Measurements from ENCODE around the gene TLR8.

Gene TLR8

GRCh38 chrX:12906046-12906761 is at the start of gene TLR8:
Gene TLR8 (plus strand): TSS chrX:12906620. CDS start chrX:12906707, 87 bp downstream.
- Histone ChIP-seq H3K4me1 (ENCODE audit: control insufficient read depth, insufficient read depth, low read length) (no peaks in the 10 kb centered on the region), H3K4me3 (ENCODE audit: low read length in 2 of 2) (no peak within 1 kb of the TSS), H3K27me3 (ENCODE audit: control insufficient read depth in 1 of 2, insufficient read depth in 2 of 2, low read length in 2 of 2) (peaks cover 0 to 2% of the 10 kb centered on the region in 2 donors)

GRCh38 chrX:12865359-12865758 is 41.1 kb upstream of the TLR8 start:
- Histone ChIP-seq H3K9ac (ENCODE audit: low read length in 2 of 2) (no peak overlapping the region), H3K36me3 (ENCODE audit: control insufficient read depth in 2 of 2, insufficient read depth in 2 of 2, low read length in 2 of 2) (no peaks in the 10 kb centered on the region), H3K27me3 (ENCODE audit: control insufficient read depth in 1 of 2, insufficient read depth in 2 of 2, low read length in 2 of 2) (no peaks in the 10 kb centered on the region), H3K27ac (ENCODE audit: low read length) (no peak overlapping the region), H3K4me1 (ENCODE audit: control insufficient read depth, insufficient read depth, low read length) (no peaks in the 10 kb centered on the region), H3K4me3 (ENCODE audit: low read length in 2 of 2) (no peak overlapping the region), H3K9me3 (ENCODE audit: control insufficient read depth in 2 of 2, low read length in 2 of 2) (no peaks in the 10 kb centered on the region)

More at GRCh38 chrX:12906046-12906761, at the start of gene TLR8:
- no peaks in the 10 kb centered on the region for H3K9me3 ChIP-seq (ENCODE audit: control insufficient read depth in 2 of 2, low read length in 2 of 2)
- no peaks in the 10 kb centered on the region for H3K36me3 ChIP-seq (ENCODE audit: control insufficient read depth in 2 of 2, insufficient read depth in 2 of 2, low read length in 2 of 2)
- H3K27ac ChIP-seq (ENCODE audit: low read length): no peak within 1 kb of the TSS
- no peak within 1 kb of the TSS for H3K9ac ChIP-seq (ENCODE audit: low read length in 2 of 2)

- Histone ChIP-seq H3K9me3 (ENCODE audit: control insufficient read depth in 2 of 2, low read length in 2 of 2) (no peaks in the 10 kb centered on the region), H3K27me3 (ENCODE audit: control insufficient read depth in 1 of 2, insufficient read depth in 2 of 2, low read length in 2 of 2) (no peaks in the 10 kb centered on the region), H3K4me1 (ENCODE audit: control insufficient read depth, insufficient read depth, low read length) (peaks cover 5% of the 10 kb centered on the region), H3K36me3 (ENCODE audit: control insufficient read depth in 2 of 2, insufficient read depth in 2 of 2, low read length in 2 of 2) (no peaks in the 10 kb centered on the region), H3K4me3 (ENCODE audit: low read length in 2 of 2) (no peak within 1 kb of the TSS), H3K9ac (ENCODE audit: low read length in 2 of 2) (no peak within 1 kb of the TSS), H3K27ac (ENCODE audit: low read length) (no peak within 1 kb of the TSS)
These were observed 39.7 kb upstream of the TLR8 start, which contains the start of gene TLR7 for GRCh38 chrX:12866451-12867377. Gene TLR7 (plus strand): TSS chrX:12867072. CDS start chrX:12867579, 507 bp downstream.

GRCh38 chrX:12867685-12868084 is 38.7 kb upstream of the TLR8 start:
- H3K4me1 ChIP-seq (ENCODE audit: control insufficient read depth, insufficient read depth, low read length): peaks cover 8% of the 10 kb centered on the region
- no peak overlapping the region for H3K4me3 ChIP-seq (ENCODE audit: low read length in 2 of 2)
- H3K9ac ChIP-seq (ENCODE audit: low read length in 2 of 2): no peak overlapping the region
- no peaks in the 10 kb centered on the region for H3K9me3 ChIP-seq (ENCODE audit: control insufficient read depth in 2 of 2, low read length in 2 of 2)
- no peaks in the 10 kb centered on the region for H3K36me3 ChIP-seq (ENCODE audit: control insufficient read depth in 2 of 2, insufficient read depth in 2 of 2, low read length in 2 of 2)
- no peak overlapping the region for H3K27ac ChIP-seq (ENCODE audit: low read length)
- peaks cover 0 to under 1% of the 10 kb centered on the region in 2 donors for H3K27me3 ChIP-seq (ENCODE audit: control insufficient read depth in 1 of 2, insufficient read depth in 2 of 2, low read length in 2 of 2)

GRCh38 chrX:12868747-12869146 is 37.7 kb upstream of the TLR8 start:
- H3K4me1 ChIP-seq (ENCODE audit: control insufficient read depth, insufficient read depth, low read length): peaks cover 8% of the 10 kb centered on the region
- no peaks in the 10 kb centered on the region for H3K36me3 ChIP-seq (ENCODE audit: control insufficient read depth in 2 of 2, insufficient read depth in 2 of 2, low read length in 2 of 2)
- H3K27ac ChIP-seq (ENCODE audit: low read length): no peak overlapping the region
- no peaks in the 10 kb centered on the region for H3K9me3 ChIP-seq (ENCODE audit: control insufficient read depth in 2 of 2, low read length in 2 of 2)
- H3K27me3 ChIP-seq (ENCODE audit: control insufficient read depth in 1 of 2, insufficient read depth in 2 of 2, low read length in 2 of 2): peaks cover 0 to 2% of the 10 kb centered on the region in 2 donors
- no peak overlapping the region for H3K4me3 ChIP-seq (ENCODE audit: low read length in 2 of 2)
- no peak overlapping the region for H3K9ac ChIP-seq (ENCODE audit: low read length in 2 of 2)

- Histone ChIP-seq H3K9ac (ENCODE audit: low read length in 2 of 2) (no peak overlapping the region), H3K4me3 (ENCODE audit: low read length in 2 of 2) (no peak overlapping the region), H3K27me3 (ENCODE audit: control insufficient read depth in 1 of 2, insufficient read depth in 2 of 2, low read length in 2 of 2) (peaks cover 0 to 2% of the 10 kb centered on the region in 2 donors), H3K36me3 (ENCODE audit: control insufficient read depth in 2 of 2, insufficient read depth in 2 of 2, low read length in 2 of 2) (no peaks in the 10 kb centered on the region), H3K9me3 (ENCODE audit: control insufficient read depth in 2 of 2, low read length in 2 of 2) (no peaks in the 10 kb centered on the region), H3K4me1 (ENCODE audit: control insufficient read depth, insufficient read depth, low read length) (peaks cover 8% of the 10 kb centered on the region), H3K27ac (ENCODE audit: low read length) (no peak overlapping the region)
These were observed 35.2 kb upstream of the TLR8 start for GRCh38 chrX:12871257-12871656.

GRCh38 chrX:12872741-12873140 is 33.7 kb upstream of the TLR8 start:
- Histone ChIP-seq H3K27ac (ENCODE audit: low read length) (no peak overlapping the region), H3K4me3 (ENCODE audit: low read length in 2 of 2) (no peak overlapping the region), H3K9ac (ENCODE audit: low read length in 2 of 2) (no peak overlapping the region), H3K27me3 (ENCODE audit: control insufficient read depth in 1 of 2, insufficient read depth in 2 of 2, low read length in 2 of 2) (peaks cover 0 to 4% of the 10 kb centered on the region in 2 donors), H3K4me1 (ENCODE audit: control insufficient read depth, insufficient read depth, low read length) (peaks cover 8% of the 10 kb centered on the region), H3K9me3 (ENCODE audit: control insufficient read depth in 2 of 2, low read length in 2 of 2) (no peaks in the 10 kb centered on the region), H3K36me3 (ENCODE audit: control insufficient read depth in 2 of 2, insufficient read depth in 2 of 2, low read length in 2 of 2) (no peaks in the 10 kb centered on the region)

- Histone ChIP-seq H3K4me3 (ENCODE audit: low read length in 2 of 2) (no peak overlapping the region), H3K9me3 (ENCODE audit: control insufficient read depth in 2 of 2, low read length in 2 of 2) (no peaks in the 10 kb centered on the region), H3K27me3 (ENCODE audit: control insufficient read depth in 1 of 2, insufficient read depth in 2 of 2, low read length in 2 of 2) (peaks cover 0 to 6% of the 10 kb centered on the region in 2 donors), H3K9ac (ENCODE audit: low read length in 2 of 2) (no peak overlapping the region), H3K27ac (ENCODE audit: low read length) (no peak overlapping the region), H3K4me1 (ENCODE audit: control insufficient read depth, insufficient read depth, low read length) (peaks cover 8% of the 10 kb centered on the region), H3K36me3 (ENCODE audit: control insufficient read depth in 2 of 2, insufficient read depth in 2 of 2, low read length in 2 of 2) (no peaks in the 10 kb centered on the region)
These were observed 31.8 kb upstream of the TLR8 start for GRCh38 chrX:12874581-12874980.

- no peak overlapping the region for H3K4me3 ChIP-seq (ENCODE audit: low read length in 2 of 2)
- no peak overlapping the region for H3K27ac ChIP-seq (ENCODE audit: low read length)
- H3K36me3 ChIP-seq (ENCODE audit: control insufficient read depth in 2 of 2, insufficient read depth in 2 of 2, low read length in 2 of 2): no peaks in the 10 kb centered on the region
- H3K27me3 ChIP-seq (ENCODE audit: control insufficient read depth in 1 of 2, insufficient read depth in 2 of 2, low read length in 2 of 2): peaks cover 0 to 6% of the 10 kb centered on the region in 2 donors
- H3K9me3 ChIP-seq (ENCODE audit: control insufficient read depth in 2 of 2, low read length in 2 of 2): no peaks in the 10 kb centered on the region
- H3K9ac ChIP-seq (ENCODE audit: low read length in 2 of 2): no peak overlapping the region
- peaks cover under 1% of the 10 kb centered on the region for H3K4me1 ChIP-seq (ENCODE audit: control insufficient read depth, insufficient read depth, low read length)
These were observed 29.0 kb upstream of the TLR8 start for GRCh38 chrX:12877386-12877785.

- Histone ChIP-seq H3K9ac (ENCODE audit: low read length in 2 of 2) (no peak overlapping the region), H3K27ac (ENCODE audit: low read length) (no peak overlapping the region)
These were observed 27.9 kb upstream of the TLR8 start for GRCh38 chrX:12878536-12878935.

More at GRCh38 chrX:12878536-12878935, 27.9 kb upstream of the TLR8 start:
- no peak overlapping the region for H3K4me3 ChIP-seq (ENCODE audit: low read length in 2 of 2)
- no peaks in the 10 kb centered on the region for H3K9me3 ChIP-seq (ENCODE audit: control insufficient read depth in 2 of 2, low read length in 2 of 2)
- no peaks in the 10 kb centered on the region for H3K4me1 ChIP-seq (ENCODE audit: control insufficient read depth, insufficient read depth, low read length)
- H3K36me3 ChIP-seq (ENCODE audit: control insufficient read depth in 2 of 2, insufficient read depth in 2 of 2, low read length in 2 of 2): no peaks in the 10 kb centered on the region
- H3K27me3 ChIP-seq (ENCODE audit: control insufficient read depth in 1 of 2, insufficient read depth in 2 of 2, low read length in 2 of 2): peaks cover 0 to 4% of the 10 kb centered on the region in 2 donors
